ENCODE results near the gene TECTB.

GRCh38 chr10:112247791-112248190 is 35.4 kb upstream of the TECTB start:
- no peak for TF ChIP-seq POLR2AphosphoS5 (IDR thresholded peaks at IDR 0.05; ENCODE audit: borderline replicate concordance, low read depth, low read length)
- no peak for TF ChIP-seq EZH2 (IDR thresholded peaks at IDR 0.05)
- TF ChIP-seq FOXP2 (optimal IDR thresholded peaks at IDR 0.05; ENCODE audit: control extremely low read depth, extremely low read length, insufficient read depth): no peak
